Effector CD8-positive, alpha-beta T cell (primary cell): ENCODE measurements around the gene BARHL1.

Experiments used
- DNase-seq: peaks from one replicate; lab custom pipeline; 2025; lab: John Stamatoyannopoulos, UW
- total RNA-seq, 4 experiments: gene quantifications; one replicate each; lab custom pipeline; 2026; lab: John Stamatoyannopoulos, UW

BARHL1 gene
- 0 reads per million in 4 experiments for total RNA-seq

DNA sequence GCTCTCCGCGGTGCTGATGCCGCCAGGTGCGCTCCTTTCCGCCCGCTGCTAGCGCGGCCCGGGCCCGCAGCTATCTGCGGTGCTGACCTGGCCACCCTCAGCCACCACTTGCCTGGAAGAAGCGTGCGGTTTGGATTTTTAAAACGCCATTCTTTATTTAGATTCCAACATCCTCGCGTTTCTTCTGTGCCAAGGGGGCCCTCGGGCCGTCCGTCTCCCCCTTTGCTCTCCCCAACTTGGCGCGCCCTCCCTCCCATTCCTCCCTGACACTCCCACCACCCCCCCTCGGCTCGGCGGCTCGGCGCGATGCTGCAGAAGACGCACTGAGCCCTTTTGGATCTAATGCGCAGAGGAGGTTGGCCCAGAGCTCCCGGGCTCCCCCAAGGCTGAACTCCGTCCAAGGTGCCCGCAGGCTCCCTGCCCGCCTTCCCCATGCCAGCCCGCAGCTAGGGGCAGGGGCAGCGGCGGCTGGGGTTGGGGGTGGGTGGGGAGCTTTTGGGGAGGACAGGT is at the start of gene BARHL1:
Gene BARHL1 (plus strand): TSS at position 331 of the 510 bp plus-strand sequence. CDS start 192 bp downstream, outside the sequence.
- DNase-seq: no peak

DNA sequence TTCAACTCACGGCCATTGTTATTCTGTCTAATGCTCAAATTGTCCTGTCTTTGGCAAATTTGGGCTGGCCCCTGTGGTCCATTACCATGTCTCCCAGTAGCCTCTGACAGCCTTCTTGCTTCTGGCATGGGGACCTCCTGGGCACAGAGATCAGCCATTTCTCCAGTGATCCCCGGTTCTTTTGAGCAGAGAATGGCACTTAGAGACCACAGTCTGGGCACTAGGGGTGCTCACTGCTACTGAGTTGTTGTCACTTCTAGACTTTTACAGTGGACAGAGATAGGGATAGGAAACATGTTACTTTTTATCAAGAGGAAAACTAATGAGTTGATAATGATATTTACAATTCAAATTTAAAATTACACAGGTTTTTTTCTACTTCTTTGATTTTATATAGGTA is 47.6 kb upstream of the BARHL1 start:
- no peak for DNase-seq

DNA sequence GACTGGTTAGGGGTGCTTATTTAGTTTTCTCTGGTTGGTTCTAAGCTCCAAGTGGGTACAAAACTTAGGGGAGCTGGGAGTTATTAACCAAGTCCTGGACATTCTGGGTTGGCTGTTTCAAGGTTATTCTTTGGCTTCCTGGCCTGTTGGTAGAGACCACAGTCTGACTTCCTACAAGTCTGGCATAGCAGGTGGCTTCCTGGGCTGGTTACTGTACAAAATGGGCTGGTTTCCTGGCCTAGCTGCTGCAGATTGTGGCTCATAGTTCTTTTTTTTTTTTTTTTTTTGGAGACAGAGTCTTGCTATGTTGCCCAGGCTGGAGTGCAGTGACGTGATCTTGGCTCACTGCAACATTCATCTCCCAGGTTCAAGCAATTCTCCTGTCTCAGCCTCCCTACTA is 46.3 kb upstream of the BARHL1 start:
- DNase-seq: no peak

DNA sequence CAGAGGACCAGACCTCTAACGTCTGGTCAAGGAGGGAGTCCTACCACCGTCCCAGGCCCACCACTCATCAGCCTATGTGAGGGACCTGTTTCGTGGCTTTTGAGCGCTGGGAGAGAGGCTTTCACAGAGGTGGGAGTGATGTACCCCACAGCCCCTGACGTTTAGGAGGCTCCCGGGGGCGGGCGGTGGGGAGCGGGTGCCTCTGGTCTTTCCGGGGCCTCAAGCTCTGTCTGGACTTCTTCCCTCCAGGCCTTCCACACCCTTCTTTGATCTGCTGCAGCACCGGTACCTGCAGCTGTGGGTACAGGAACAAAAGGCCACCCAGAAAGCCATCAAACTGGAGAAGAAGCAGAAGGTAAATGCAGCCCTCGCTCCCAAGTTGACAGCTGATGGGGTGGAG is 45.1 kb upstream of the BARHL1 start:
- DNase-seq: no peak

GRCh38 chr9:132538071-132538470 is 44.3 kb upstream of the BARHL1 start:
- no peak for DNase-seq

DNA sequence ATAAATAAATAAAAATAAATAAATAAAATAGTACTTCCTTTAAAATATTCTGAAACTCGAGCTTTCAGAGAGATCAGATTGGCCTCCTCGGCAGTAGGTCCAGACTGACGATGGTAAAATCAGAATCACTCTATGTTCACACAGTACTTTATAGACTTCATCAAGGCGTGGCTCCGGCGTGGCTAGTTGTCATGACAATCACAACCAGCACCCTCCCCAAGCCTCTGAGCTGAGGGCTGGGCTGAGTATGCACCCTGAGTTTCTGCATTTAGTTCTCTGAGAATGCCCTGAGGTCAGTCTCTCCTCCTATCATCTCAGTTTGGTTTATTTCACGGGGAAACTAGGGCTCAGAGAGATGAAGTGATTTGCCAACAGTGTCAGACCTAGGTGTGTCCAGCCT is 43.3 kb upstream of the BARHL1 start:
- no peak for DNase-seq

GRCh38 chr9:132541051-132541450 is 41.4 kb upstream of the BARHL1 start:
- no peak for DNase-seq

- DNase-seq: no peak
Measured at GRCh38 chr9:132541870-132542830, 40.3 kb upstream of the BARHL1 start.

- no peak for DNase-seq
Measured at GRCh38 chr9:132543251-132543650, 39.2 kb upstream of the BARHL1 start.

- DNase-seq: no peak
Measured at GRCh38 chr9:132543960-132544359, 38.4 kb upstream of the BARHL1 start.

GRCh38 chr9:132545578-132545977 is 36.8 kb upstream of the BARHL1 start:
- no peak for DNase-seq

- DNase-seq: no peak
Measured at GRCh38 chr9:132546148-132547051, 36.0 kb upstream of the BARHL1 start.

GRCh38 chr9:132547052-132547431 is 35.4 kb upstream of the BARHL1 start:
- no peak for DNase-seq

DNA sequence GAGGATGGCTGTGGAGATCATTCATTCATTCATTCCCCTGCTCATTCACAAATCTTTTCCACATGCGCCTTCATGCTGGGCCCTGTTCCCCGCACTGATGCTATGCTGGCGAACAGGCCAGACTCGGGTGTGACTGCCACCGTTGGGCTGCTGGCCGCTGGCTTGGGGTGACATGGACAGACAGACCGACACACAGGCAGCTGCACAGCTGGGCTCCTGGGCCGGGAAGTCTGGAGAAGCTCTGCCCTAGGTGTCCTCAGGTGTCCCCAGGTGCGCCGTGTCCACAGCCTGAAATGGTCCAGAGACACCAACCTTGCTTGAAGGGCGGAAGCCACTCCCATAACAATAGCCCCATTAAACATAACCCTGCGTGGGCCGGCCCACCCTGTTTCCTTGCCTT is 35.0 kb upstream of the BARHL1 start:
- no peak for DNase-seq

GRCh38 chr9:132547976-132548730 is 34.3 kb upstream of the BARHL1 start:
- no peak for DNase-seq

DNA sequence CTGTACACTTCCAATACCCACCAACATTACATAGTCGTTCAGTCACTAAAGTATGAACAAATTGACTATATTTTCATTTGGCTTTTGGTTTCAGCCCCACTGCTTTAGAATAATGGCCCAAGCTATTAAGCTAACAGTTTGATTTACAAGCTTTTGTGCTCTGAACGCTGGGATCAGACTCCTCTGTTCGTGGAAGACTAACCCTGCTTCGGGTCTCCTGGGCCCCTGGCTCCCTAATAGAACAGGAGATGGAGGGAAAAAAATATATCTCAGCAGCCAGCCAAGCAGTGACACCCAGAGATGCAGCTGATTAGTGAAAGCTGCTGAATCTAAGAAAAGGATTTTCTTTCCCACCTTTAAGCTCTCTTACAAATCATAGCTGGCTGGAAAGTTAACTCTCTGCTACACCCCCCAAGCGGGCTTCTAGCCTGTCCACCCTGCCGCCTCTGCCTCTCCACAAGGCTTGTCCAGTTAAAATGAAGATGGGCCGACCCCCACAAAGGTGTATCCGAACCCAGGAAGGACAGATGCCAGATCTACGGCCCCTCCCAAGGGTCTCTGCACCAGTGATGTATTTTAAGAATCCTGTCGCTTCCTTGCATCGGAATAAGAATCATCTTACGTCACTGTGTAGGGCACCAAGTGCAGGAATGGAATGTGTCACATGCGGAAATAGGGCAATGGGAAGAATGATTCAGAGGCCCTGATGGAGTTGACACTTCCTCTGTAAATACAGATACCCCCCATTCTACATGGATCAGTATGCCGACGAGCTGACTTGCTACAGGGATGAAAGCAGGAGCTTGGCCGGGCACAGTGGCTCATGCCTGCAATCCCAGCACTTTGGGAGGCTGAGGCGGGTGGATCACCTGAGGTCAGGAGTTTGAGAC is 33.4 kb upstream of the BARHL1 start:
- DNase-seq: no peak

GRCh38 chr9:132551556-132551955 is 30.9 kb upstream of the BARHL1 start:
- DNase-seq: no peak

- no peak for DNase-seq
Measured at GRCh38 chr9:132552041-132552440, 30.4 kb upstream of the BARHL1 start.

GRCh38 chr9:132554755-132555154 is 27.7 kb upstream of the BARHL1 start:
- DNase-seq: no peak

DNA sequence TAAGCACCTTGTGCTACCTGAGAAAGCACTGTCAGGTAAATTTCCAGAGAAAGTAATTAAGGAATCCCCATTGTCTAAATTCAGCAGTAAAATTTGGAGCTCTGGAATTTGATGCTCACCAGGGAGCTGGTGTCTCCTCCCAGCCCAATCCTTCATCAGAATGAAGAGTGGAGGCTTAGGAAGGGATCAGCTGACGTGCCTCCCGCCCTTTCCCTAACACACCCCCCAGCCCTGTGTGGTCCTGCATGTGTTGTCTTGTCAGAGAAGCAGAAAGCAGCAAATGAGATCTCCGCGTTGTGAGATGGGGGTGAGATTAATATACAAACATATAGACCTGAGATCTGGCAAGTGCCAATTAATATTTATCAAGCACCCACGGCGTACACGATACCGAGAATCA is 26.9 kb upstream of the BARHL1 start:
- no peak for DNase-seq

DNA sequence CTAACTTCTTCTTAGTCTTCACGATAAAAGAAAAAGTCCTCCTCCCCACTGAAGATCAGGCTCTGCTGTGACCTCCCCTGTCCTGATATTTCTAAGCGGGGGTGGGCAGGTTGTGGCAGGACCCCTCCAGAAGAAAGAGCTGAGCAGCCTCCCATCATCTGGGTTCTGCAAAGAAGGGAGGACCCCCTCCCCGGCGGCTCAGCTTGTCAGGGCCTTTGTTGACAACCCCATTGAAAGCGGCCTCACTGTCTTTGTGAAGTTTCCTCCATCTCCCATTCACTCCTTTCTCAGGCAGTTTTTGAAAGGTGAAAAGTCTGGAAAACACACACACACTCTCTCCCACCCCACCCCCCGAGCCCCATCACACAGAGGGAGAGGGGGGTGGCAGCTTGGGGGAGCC is 26.2 kb upstream of the BARHL1 start:
- no peak for DNase-seq
